ENCODE results near the gene NDUFS2.

GRCh38 chr1:161200421-161200991 lies 1.7 kb upstream of the NDUFS2 start:
- no peak for TF ChIP-seq POLR2A (IDR thresholded peaks at IDR 0.05)
- no peak for TF ChIP-seq CTCF (IDR thresholded peaks at IDR 0.05)
